ENCODE results near the gene PLEKHG7.
"Not testable (repeated sequence)": the region's sequence is repeated elsewhere in the genome, so short reads cannot be mapped to it uniquely, and the experiment has no call there.

Gene PLEKHG7

GRCh38 chr12:92747151-92747550 is 44.4 kb downstream of the PLEKHG7 start:
- no peak for DNase-seq (ENCODE audit: low read depth)

GRCh38 chr12:92749691-92750090 is 46.9 kb downstream of the PLEKHG7 start:
- DNase-seq (ENCODE audit: low read depth) = not testable (repeated sequence)

GRCh38 chr12:92753976-92754885 is 51.4 kb downstream of the PLEKHG7 start:
- DNase-seq (ENCODE audit: low read depth) = no peak

GRCh38 chr12:92756898-92757596 is 54.3 kb downstream of the PLEKHG7 start:
- DNase-seq (ENCODE audit: low read depth) = no peak

GRCh38 chr12:92757597-92758121 is 54.9 kb downstream of the PLEKHG7 start:
- DNase-seq (ENCODE audit: low read depth) = no peak

- DNase-seq (ENCODE audit: low read depth) = no peak
Measured at GRCh38 chr12:92759634-92760268, 57.0 kb downstream of the PLEKHG7 start.

- DNase-seq (ENCODE audit: low read depth) = no peak
Measured at GRCh38 chr12:92762773-92763172, 60.0 kb downstream of the PLEKHG7 start.

- no peak for DNase-seq (ENCODE audit: low read depth)
Measured at GRCh38 chr12:92764831-92765230, 62.0 kb downstream of the PLEKHG7 start.

- no peak for DNase-seq (ENCODE audit: low read depth)
Measured at GRCh38 chr12:92765871-92766270, 63.1 kb downstream of the PLEKHG7 start.

- no peak for DNase-seq (ENCODE audit: low read depth)
Measured at GRCh38 chr12:92769124-92769901, 66.5 kb downstream of the PLEKHG7 start.

- no peak for DNase-seq (ENCODE audit: low read depth)
Measured at GRCh38 chr12:92771001-92771400, 68.2 kb downstream of the PLEKHG7 start.

GRCh38 chr12:92775416-92775815 is 72.6 kb downstream of the PLEKHG7 start:
- no peak for DNase-seq (ENCODE audit: low read depth)

- DNase-seq (ENCODE audit: low read depth) = no peak
Measured at GRCh38 chr12:92778525-92778924, 75.7 kb downstream of the PLEKHG7 start.

- DNase-seq (ENCODE audit: low read depth) = no peak
Measured at GRCh38 chr12:92779902-92780301, 77.1 kb downstream of the PLEKHG7 start.

- no peak for DNase-seq (ENCODE audit: low read depth)
Measured at GRCh38 chr12:92784356-92784755, 81.6 kb downstream of the PLEKHG7 start.

- peak; percentile 5 for DNase-seq (ENCODE audit: low read depth)
Measured at GRCh38 chr12:92784797-92785562, 82.2 kb downstream of the PLEKHG7 start.

- DNase-seq (ENCODE audit: low read depth) = no peak
Measured at GRCh38 chr12:92785563-92785950, 82.8 kb downstream of the PLEKHG7 start.

GRCh38 chr12:92786045-92786444 is 83.3 kb downstream of the PLEKHG7 start:
- DNase-seq (ENCODE audit: low read depth) = no peak

- DNase-seq (ENCODE audit: low read depth) = not testable (repeated sequence)
Measured at GRCh38 chr12:92794356-92794755, 91.6 kb downstream of the PLEKHG7 start.

GRCh38 chr12:92794814-92795213 is 92.0 kb downstream of the PLEKHG7 start:
- DNase-seq (ENCODE audit: low read depth) = no peak

- DNase-seq (ENCODE audit: low read depth) = no peak
Measured at GRCh38 chr12:92796650-92797049, 93.9 kb downstream of the PLEKHG7 start.

Data from T follicular helper cell (primary cell).